ENCODE data around the gene TOMM40.
A peak's percentile ranks its signal among the peaks of the same experiment; 100 is the strongest.
"Not testable (repeated sequence)": the region's sequence is repeated elsewhere in the genome, so short reads cannot be mapped to it uniquely, and the experiment has no call there.

The TOMM40 gene

DNA sequence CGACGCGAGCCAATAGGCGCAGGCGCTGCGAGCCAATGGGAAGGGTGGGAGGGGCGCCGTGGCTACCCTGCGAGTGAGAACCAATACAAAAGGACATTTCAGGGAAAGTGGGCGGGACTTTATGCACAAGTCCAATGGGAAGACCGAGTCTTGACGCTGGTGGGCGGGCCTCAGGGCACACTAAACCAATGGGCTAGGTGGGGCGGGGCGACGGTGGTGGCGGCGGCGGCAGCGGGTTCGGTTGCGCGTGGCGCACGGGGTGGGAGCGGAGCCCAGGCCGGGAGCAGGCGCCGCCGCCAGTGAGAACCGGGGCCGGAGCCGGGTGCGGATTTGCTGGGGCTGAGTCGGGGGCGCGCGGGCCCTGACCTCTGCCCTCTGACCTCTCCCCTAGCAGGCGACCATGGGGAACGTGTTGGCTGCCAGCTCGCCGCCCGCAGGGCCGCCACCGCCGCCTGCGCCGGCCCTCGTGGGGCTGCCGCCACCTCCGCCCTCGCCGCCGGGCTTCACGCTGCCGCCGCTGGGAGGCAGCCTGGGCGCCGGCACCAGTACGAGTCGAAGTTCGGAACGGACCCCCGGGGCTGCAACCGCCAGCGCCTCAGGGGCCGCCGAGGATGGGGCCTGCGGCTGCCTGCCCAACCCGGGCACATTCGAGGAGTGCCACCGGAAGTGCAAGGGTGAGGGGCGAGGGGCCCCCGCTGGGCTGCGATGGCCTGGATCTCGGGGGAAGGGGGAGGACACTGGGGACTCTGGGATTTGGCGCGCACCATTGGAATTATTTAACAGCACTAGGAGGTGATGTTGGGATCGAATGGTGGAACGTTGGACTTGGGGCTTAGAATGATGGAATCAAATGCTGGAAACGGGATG lies at the start of gene TOMM40:
Gene TOMM40 (plus strand): TSS at position 239 of the 867 bp plus-strand sequence. CDS start 162 bp downstream, at position 401.
- DNase-seq (ENCODE audit: low read depth in 1 of 2, low spot score in 1 of 2): no peak

DNA sequence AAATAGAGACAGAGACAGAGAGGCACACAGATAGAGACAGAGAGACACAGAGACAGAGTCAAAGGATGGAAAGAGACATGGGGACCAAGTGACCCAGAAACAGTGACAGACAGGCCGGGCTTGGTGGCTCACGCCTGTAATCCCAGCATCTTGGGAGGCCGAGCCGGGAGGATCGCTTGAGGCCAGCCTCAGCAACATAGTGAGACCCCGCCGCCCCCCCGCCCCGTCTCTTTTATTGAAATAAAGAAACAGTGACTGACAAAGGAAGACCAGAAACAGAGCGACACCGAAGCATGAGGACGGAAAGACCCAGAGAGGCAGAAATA lies 45.8 kb upstream of the TOMM40 start:
- DNase-seq (ENCODE audit: low read depth in 1 of 2, low spot score in 1 of 2): no peak

DNA sequence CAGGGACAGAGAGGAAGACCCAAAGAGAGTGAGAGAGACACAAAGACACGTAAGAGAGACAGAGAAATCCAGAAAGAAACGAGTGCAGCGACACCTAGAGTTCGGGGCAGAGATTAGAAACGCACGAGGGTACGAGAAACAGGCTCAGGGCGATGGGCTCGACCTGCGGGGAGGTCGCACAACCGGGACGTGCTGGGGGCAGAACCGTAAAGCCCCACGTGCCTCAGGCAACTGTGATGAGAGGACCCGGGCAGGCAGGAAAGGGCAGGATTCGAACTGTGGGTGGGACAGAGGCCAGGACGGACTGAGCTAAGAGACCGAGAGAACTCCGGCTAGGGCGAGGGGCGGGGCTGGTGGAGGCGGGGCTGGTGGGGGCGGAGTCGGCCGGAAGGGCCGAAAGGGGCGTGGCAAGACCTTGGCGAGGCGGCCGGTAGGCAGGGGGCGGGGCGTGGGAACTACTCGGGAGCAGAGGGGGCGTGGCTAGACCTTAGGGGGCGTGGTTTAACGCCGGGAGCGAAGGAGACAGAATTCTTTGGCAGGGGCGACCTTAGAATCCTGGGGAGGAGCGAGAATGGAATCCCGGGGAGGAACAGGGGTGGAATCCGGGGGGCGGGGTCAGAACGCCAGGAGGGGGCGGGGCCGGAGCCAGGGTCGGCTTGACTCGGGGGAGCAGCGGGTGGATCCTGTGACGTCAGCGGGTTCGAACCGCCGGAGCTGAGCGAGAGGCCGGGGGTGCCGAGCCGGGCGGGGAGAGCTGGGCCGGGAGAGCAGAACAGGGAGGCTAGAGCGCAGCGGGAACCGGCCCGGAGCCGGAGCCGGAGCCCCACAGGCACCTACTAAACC lies 45.2 kb upstream of the TOMM40 start, which contains the start of gene NECTIN2:
Gene NECTIN2 (plus strand): TSS at position 686 of the 843 bp plus-strand sequence. CDS start 229 bp downstream, outside the sequence.
- peak; percentile 68 to 77 for DNase-seq (ENCODE audit: low read depth in 1 of 2, low spot score in 1 of 2)

DNA sequence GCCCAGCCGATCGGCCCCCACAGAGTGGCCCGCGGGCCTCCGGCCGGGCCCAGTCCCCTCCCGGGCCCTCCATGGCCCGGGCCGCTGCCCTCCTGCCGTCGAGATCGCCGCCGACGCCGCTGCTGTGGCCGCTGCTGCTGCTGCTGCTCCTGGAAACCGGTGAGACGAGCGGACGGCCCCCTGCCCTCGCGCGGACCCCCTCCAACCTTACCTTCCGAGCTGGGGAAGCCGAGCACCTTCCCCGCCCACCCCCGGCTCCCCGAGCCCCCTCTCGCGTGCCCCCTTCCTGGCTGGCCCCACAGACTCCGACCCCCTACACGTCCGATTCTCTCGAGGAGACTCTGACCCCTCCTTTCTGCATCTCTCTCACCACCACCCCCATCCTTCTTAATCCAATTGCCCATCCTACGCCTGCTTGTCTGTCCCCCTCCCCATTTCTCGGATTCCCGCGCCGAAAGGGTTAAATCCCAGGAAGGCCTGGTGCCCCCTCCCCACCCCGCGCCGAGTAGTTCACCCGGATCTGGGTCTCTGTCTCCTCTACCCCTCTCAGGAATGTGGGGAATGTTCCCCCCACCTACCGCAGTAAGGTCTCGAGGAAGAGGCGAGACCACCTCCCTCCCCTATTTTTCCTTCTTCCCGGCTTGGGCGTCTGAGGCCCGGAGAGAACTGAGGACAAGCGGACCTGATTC lies 44.5 kb upstream of the TOMM40 start:
- DNase-seq (ENCODE audit: low read depth in 1 of 2, low spot score in 1 of 2): no peak

DNA sequence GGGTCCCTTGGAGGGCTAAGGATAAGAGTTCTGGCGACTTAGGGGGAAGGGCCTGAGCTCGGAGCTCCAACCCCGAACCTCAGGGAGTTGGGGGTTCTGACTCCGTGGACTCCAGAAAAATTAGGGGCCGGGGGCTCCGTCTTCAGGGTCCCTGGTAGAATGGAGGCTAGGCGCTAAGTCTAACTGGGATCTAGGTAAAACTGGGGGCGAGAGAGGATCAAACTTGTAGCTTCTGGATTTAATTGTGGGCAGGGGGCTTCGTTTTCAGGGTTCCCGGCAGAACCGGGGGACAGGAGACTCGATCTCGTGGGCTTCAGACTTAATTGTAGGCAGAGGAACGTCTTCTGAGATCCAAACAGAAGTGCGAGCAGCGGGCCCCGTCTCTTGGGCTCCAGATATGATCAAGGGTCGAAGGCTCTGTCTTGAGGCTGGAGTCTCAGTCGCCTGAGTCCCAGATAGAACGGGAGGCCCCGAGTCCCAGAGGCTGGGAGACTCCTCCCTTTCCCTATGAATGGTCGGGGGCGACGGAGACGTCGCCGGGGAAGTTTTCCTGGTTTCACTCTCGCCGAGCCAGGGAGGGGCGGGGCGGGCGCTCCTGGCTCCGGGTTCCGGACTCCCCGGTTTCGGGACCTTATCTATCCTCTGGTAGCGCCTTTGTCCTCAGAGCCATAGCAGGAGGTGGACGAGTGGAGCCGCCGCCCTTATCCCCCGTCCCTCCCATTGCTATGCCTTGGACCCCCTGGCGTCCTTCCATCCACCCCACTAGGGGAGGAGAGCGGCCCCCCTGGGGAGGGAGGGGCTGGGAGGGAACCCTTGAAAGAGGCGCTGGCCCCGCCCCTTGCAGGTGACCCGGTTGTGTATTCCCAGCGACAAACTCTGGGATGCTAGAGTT lies 43.7 kb upstream of the TOMM40 start:
- no peak for DNase-seq (ENCODE audit: low read depth in 1 of 2, low spot score in 1 of 2)

DNA sequence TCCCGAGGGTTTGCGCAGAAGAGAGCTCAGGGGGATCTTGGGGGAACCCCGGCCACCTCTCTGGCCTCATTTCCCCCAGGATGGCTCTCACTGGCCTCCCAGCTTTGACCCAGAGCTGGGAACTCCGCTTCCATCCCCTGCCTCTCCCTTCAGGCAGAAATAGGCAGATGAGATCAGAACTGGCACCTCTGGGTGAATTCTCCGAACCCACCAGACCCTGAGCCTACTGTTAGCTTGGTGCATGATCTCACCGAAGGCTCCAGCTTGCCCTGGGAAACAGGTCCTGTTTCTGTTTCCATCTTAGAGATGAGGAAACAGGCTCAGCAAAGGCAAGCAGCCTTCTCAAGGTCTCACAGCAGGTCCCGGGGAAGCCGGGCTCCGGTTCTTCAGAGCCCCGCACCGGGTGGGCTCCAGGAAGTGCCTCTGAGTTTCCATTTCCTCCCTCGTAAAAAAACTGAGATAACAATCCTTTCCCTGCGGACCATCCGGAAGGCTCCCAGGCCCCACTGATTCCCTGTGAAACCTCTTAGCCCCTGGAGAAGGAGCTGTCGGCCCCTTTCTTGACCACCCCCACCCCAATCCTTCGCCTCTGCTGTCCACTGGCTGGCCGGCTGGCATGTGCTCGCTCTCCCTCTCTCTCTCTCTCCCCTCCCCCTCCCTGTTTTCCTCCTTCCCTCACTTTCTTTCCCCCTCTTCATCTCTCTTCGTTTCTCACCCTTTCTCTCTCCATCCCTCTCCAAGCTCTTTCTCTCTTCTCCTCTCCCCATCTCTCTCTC lies 42.8 kb upstream of the TOMM40 start:
- no peak for DNase-seq (ENCODE audit: low read depth in 1 of 2, low spot score in 1 of 2)

DNA sequence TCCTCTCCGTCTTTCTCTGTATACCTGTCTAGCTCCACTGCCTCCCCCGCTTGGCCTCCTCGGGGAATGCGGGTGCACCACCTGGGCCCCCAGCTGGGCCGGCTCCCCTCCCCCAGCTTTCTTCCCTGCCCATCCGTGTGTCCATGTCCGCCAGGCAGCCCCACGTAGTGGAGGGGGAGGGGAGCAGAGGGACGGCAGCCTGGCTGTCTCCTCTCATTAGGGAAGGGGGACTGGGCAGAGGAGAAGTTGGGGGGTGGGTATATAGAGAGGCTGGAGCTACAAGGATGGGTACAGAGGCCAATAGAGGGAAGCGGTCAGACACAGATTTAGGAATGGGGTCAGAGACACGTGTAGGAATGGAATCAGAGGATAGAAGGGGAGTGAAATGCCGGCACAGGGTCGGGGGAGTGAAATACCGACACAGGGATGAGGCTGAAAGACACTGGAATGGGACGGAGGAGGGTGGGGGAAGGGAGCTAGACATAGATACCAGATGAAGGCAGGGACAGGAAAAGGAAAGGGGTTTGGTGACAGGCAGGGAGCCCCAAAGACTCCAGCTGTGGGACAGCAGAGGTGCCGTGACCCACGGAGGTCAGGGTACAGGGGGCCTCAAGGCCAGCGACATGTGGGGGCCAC lies 42.1 kb upstream of the TOMM40 start:
- DNase-seq (ENCODE audit: low read depth in 1 of 2, low spot score in 1 of 2): no peak

DNA sequence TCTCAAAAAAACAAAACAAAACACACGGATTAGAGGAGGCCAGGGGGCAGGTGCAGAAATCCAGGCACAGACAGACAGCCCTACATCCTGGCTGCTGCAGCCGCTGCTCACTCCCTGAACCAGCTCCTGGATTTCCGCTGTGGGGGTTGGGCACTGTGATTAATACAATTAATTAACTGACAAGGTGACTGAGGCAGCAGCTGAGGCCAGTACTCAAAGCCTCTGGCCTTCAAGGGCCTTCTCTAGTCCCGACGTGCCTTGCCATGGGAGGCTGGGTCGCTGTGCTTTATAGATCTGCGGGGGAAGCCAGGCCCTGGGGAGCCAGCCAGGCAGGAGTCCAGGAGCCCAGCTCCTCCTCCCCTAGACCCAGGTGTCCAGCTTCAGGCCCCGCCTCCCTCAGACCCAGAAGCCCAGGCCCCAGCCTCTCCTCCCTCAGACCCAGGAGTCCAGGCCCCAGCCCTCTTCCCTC lies 40.4 kb upstream of the TOMM40 start:
- DNase-seq (ENCODE audit: low read depth in 1 of 2, low spot score in 1 of 2): no peak

DNA sequence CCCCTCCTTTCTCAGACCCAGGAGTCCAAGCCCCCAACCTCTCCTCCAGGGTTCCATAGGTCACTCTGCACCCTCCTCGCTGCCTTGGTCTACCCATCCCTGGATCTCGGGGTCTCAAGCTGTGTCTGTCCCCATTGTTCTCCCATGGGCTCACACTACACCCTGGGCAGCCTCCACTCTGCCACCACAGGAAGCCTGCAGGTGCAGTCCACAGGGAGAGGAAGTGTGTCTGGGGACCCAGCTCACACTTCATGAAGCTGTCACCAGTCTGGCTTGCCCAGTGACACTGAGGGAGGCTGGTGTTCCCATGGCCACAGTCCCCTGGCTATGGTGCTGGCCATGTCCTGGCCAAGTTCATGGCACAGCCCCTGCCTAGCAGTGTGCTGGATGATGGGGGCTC lies 39.6 kb upstream of the TOMM40 start:
- no peak for DNase-seq (ENCODE audit: low read depth in 1 of 2, low spot score in 1 of 2)

DNA sequence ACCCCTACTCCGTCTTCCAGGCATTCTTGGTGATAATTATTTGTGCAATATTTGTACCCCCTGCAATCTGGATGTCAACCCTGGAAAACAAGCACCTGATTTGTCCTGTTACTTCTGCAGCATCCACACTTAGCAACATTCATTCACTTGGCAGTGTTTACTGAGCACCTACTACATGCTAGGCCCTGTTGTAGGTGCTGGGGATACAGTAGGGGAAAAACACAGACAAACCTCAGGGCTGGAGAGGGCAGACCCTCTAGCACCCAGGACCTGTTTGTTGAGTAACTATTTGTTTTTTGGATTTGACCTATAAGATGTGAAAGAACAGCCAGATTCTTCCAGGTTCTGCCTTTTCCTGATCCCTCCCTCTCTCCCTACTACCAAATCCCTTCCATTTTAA lies 35.4 kb upstream of the TOMM40 start:
- DNase-seq (ENCODE audit: low read depth in 1 of 2, low spot score in 1 of 2): no peak

DNA sequence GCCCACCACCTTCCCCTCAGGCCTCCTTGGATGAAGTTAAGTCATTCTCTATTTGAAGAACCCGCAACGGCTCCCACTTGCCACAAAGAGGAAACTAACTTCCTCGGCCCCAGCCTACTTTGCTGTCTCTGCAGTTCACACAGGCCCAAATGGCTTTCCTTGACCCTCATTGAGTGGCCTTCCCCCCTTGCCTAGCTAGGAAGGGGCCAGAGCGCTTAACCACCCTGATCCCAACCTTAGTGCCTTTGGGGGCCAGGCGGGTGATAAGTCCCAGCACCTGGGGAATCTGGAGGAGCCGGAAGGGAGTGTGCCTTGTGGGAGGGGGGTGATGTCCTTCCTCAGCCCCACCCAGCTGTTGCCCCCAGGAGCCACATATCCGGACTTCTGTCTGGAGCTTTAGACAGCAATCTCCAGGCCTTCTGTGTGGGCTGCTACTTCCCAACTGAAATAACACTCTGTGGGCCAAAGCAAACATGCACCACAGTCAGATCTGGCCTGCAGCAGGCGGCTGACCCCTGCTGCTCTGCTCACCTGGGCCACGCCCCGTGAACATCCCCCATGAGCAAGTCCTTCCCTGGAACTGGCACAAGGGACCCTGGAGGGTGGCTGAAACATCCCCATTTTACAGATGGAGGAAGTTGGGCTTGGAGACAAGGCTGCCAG lies 34.5 kb upstream of the TOMM40 start:
- no peak for DNase-seq (ENCODE audit: low read depth in 1 of 2, low spot score in 1 of 2)

DNA sequence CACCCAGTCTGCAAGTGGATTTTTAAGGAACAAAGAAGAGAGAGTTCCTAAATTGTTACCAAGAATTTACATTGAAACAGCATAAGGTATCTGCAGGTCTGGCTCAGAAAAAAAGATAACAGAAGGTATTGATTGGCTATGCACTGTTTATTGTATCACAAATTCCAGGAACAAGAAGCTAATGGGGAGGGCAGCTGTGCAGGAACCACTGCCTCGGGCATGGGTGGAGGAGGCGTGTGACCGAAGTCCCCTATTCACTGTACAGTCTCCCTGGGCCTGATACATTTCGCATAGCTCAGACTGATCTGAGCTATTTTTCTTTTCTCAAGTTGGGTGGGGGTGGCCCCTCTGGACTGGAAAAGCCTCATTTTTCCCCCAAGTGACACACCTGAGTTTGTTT lies 33.2 kb upstream of the TOMM40 start:
- no peak for DNase-seq (ENCODE audit: low read depth in 1 of 2, low spot score in 1 of 2)

DNA sequence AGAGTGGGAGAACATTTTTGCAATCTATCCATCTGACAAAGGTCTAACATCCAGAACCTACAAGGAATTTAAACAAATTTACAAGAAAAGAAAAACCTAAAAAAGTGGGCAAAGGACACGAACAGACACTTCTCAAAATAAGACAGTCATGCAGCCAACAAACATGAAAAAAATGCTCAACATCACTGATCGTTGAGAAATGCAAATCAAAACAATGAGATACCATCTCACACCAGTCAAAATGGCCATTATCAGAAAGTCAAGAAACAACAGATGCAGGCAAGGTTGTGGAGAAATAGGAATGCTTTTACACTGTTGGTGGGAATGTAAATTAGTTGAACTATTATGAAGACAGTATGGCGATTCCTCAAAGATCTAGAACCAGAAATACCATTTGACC lies 29.5 kb upstream of the TOMM40 start:
- DNase-seq (ENCODE audit: low read depth in 1 of 2, low spot score in 1 of 2): not testable (repeated sequence)

DNA sequence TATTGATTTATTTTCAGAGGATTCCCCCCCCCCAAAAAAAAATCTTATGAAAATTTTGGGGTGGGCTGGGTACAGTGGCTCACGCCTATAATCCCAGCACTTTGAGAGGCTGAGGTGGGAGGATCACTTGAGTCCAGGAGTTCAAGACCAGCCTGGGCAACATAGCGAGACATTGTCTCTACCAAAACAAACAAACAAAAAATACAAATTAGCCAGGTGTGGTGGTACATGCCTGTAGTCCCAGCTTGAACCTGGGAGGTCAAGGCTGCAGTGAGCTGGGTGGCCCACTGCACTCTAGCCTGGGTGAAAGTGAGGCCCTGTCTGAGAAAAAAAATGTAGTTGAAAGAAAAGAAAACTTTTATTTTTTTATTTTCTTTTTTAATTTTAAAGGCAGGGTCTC lies 27.1 kb upstream of the TOMM40 start:
- no peak for DNase-seq (ENCODE audit: low read depth in 1 of 2, low spot score in 1 of 2)

DNA sequence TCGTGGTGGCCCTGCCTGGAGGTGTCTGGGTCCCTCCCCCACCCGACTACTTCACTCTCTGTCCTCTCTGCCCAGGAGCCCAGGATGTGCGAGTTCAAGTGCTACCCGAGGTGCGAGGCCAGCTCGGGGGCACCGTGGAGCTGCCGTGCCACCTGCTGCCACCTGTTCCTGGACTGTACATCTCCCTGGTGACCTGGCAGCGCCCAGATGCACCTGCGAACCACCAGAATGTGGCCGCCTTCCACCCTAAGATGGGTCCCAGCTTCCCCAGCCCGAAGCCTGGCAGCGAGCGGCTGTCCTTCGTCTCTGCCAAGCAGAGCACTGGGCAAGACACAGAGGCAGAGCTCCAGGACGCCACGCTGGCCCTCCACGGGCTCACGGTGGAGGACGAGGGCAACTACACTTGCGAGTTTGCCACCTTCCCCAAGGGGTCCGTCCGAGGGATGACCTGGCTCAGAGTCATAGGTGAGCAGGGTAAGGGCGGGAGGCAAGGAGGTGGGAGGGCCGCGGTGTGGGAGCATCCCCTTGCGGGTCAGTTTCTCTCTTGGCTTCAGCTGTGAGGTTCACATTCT lies 25.8 kb upstream of the TOMM40 start:
- DNase-seq (ENCODE audit: low read depth in 1 of 2, low spot score in 1 of 2): no peak

DNA sequence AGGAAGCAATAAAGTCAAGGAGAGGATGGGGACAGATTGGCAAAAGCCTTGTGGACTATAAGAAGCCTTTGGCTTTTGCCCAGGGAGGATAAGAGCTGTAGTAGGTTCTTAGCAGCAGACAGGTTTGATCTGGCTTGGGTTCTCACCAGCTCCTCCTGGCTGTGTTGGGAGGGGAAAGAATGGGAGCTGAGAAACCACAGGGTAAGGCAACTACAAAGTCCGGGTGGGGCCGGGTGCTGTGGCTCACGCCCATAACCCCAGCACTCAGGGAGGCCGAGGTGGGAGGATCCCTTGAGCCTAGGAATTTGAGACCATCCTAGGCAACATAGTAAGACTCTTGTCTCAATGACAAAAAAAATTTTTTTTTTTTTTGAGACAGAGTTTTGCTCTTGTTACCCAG lies 24.4 kb upstream of the TOMM40 start:
- no peak for DNase-seq (ENCODE audit: low read depth in 1 of 2, low spot score in 1 of 2)

DNA sequence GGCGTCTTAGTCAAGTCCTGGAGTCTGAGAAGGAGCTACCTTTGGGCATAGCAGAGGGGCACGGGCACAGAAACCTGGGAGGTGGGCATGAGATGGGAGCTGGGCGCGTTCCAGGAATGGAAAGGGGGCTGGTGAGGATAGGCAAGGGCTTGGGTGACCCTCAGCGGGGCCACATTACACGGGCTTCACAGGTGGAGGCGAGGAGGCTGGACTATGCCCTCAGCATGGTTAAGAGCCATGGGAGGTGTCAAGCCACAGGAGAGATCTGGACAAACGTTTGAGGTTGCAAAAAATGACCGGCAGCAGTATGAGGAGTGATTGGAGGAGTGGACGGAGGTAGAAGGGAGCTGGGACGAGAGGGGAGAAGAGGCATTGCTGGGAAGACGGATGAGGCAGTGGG lies 23.5 kb upstream of the TOMM40 start:
- DNase-seq (ENCODE audit: low read depth in 1 of 2, low spot score in 1 of 2): no peak

DNA sequence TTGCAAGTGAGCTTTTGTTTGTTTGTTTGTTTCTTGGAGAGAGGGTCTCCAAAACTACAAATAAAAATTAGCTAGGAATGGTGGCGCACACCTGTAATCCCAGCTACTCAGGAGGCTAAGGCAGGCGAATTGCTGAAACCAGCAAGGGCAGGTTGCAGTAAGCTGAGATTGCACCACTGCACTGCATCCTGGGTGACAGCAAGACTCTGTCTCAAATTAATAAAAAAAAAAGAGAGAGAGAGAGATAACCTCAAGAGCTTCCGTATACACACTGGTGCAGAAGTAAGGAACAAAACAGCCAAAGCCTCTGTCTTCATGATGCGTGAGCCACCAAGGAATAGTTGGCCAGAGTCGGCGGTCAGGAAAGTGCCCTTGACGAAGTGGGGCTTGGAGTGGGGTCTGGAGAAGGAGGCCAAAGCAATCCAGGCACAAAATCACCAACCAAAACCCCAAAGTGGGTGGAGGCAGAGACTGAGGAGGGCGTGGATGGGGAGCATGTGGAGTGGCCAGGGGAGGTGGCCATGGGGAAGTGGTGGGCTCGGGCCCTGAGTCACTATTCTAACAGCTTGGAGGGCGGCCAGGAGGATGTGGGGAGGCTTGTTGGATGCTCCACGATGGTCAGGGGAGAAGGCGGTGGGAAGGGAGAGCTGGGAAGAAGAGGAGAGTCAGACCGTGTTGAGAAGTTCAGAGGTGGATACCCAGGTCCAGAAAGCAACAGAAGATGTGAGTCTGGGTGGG lies 21.2 kb upstream of the TOMM40 start:
- DNase-seq (ENCODE audit: low read depth in 1 of 2, low spot score in 1 of 2): no peak

Measured in activated CD4-positive, alpha-beta T cell treated with anti-CD3 and anti-CD28 coated beads, Interleukin-2, amount 50 U/mL, for 24 hours (primary cell).